GM12878 (cell line): ENCODE results near the gene LAMA2. TPM values are rescaled to one million over a fixed set of nuclear protein-coding genes. Genes with fewer than 3 reads are reported as not detected.

Source experiments
- ATAC-seq: fragments of 200-7000 bp; cut with Tn5 transposase; 3 replicates; pipeline ENCODE4 v1.9.1; 2020; ENCODE audit warnings: mild to moderate bottlenecking, moderate library complexity
- BruUV-seq: library from RNA; stranded (reverse); fragments of 400-500 nt; replicated peaks from 2 replicates; lab custom pipeline; 2021; lab: Mats Ljungman, UMichigan
- CTCF ChIA-PET: fragments of 300-600 bp; sonication (Branson Sonifier 250); formaldehyde crosslinking; extraction: SDS; loops from one replicate; lab custom pipeline; 2021; ENCODE audit warnings: inconsistent platforms; lab: Yijun Ruan, JAX
- POLR2A ChIA-PET: fragments of 350-600 bp; formaldehyde crosslinking; extraction: SDS; loops from one replicate; lab custom pipeline; 2021; ENCODE audit warnings: inconsistent platforms; lab: Charles Lee
- RAD21 ChIA-PET: fragments of 300-600 bp; sonication (Branson Sonifier 250); formaldehyde crosslinking; loops from one replicate; lab custom pipeline; 2023; ENCODE audit warnings: antibody characterized with exemption; ENCODE audit not compliant: unreplicated experiment; lab: Charles Lee
- SMC1A ChIA-PET: fragments of 300-600 bp; sonication (Branson Sonifier 250); formaldehyde crosslinking; loops from one replicate; lab custom pipeline; 2023; ENCODE audit not compliant: unreplicated experiment, uncharacterized antibody; lab: Charles Lee
- DNase-seq: peaks from one replicate; pipeline ENCODE4 v3.0.0-alpha.2; 2011; ENCODE audit warnings: low read depth, low spot score
- FAIRE-seq: peaks from 3 replicates; lab custom pipeline; 2011; peaks lifted over from hg19 to GRCh38; lab: Jason Lieb, UNC
- H2AFZ ChIP-seq: 2 replicates; pipeline ENCODE4 v1.6.0; 2011; ENCODE audit warnings: low read depth, low read length, control low read depth; ENCODE audit not compliant: control insufficient read depth
- H3K27ac ChIP-seq: 2 replicates; pipeline ENCODE4 v1.5.1; 2011; ENCODE audit warnings: control low read depth; ENCODE audit not compliant: control insufficient read depth, insufficient read depth
- H3K27me3 ChIP-seq, 2 experiments: replicated peaks in 1 of 2; 2 replicates each; pipeline versions ENCODE4 v1.6.0 to v1.6.1; 2011; ENCODE audit warnings: low read length in 1 of 2; ENCODE audit not compliant: control insufficient read depth in 2 of 2, insufficient read depth in 2 of 2
- H3K36me3 ChIP-seq, 2 experiments: 2 replicates each; pipeline ENCODE4 v1.5.1; 2011; ENCODE audit warnings: low read length in 1 of 2; ENCODE audit not compliant: control insufficient read depth in 2 of 2, insufficient read depth in 2 of 2
- H3K4me1 ChIP-seq: 2 replicates; pipeline ENCODE4 v1.6.1; 2011; ENCODE audit warnings: mild to moderate bottlenecking, low read length, moderate library complexity, mixed read lengths; ENCODE audit not compliant: control insufficient read depth, insufficient read depth
- H3K4me2 ChIP-seq: 2 replicates; pipeline ENCODE4 v1.6.0; 2011; ENCODE audit warnings: control low read depth; ENCODE audit not compliant: control insufficient read depth, insufficient read depth
- H3K4me3 ChIP-seq: fragments of 200-600 bp; sonication (generic); 2 replicates; pipeline ENCODE4 v1.5.1; 2016
- H3K79me2 ChIP-seq: 2 replicates; pipeline ENCODE4 v1.6.0; 2011; ENCODE audit warnings: low read length; ENCODE audit not compliant: control insufficient read depth, insufficient read depth
- H3K9ac ChIP-seq: 2 replicates; pipeline ENCODE4 v1.8.0; 2011; ENCODE audit warnings: low read length, control low read depth, mixed read lengths; ENCODE audit not compliant: control insufficient read depth, insufficient read depth
- H3K9me3 ChIP-seq: replicated peaks from 3 replicates; pipeline ENCODE4 v1.5.1; 2011; ENCODE audit warnings: mild to moderate bottlenecking, low read length; ENCODE audit not compliant: control insufficient read depth, insufficient read depth
- H4K20me1 ChIP-seq: 2 replicates; pipeline ENCODE4 v1.6.0; 2011; ENCODE audit not compliant: control insufficient read depth, insufficient read depth
- JUNB ChIP-seq: IDR thresholded peaks from 2 replicates; pipeline ENCODE4 v1.6.1; 2016; ENCODE audit warnings: antibody characterized with exemption, mild to moderate bottlenecking
- KDM1A ChIP-seq: fragments of 200-600 bp; sonication (generic); IDR thresholded peaks from 2 replicates; pipeline ENCODE4 v1.6.1; 2016; ENCODE audit warnings: borderline replicate concordance
- MYC ChIP-seq: IDR thresholded peaks from 2 replicates; pipeline ENCODE4 v1.6.1; 2011; ENCODE audit warnings: mild to moderate bottlenecking, low read length, moderate library complexity, inconsistent platforms; ENCODE audit not compliant: insufficient read depth, insufficient replicate concordance, insufficient read length, severe bottlenecking
- TARDBP ChIP-seq: IDR thresholded peaks from 2 replicates; pipeline ENCODE4 v1.6.1; 2016; ENCODE audit warnings: borderline replicate concordance
- WGBS: methylation state at CpG from one replicate; pipeline ENCODE4 v1.1.6; 2016; ENCODE audit warnings: low lambda C conversion rate; ENCODE audit not compliant: insufficient replicate concordance, insufficient coverage; ENCODE audit errors: missing lambda C conversion rate; 5-methylcytosine and 5-hydroxymethylcytosine counted together
- in situ Hi-C: fragments of 300-500 bp; cut with MboI; formaldehyde crosslinking; loops from 9 replicates; pipeline ENCODE4 v1.14.3; 2018; ENCODE audit warnings: mixed read lengths
- intact Hi-C: fragments of 100-400 bp; cut with micrococcal nuclease; formaldehyde crosslinking; loops from one replicate; pipeline ENCODE4 v1.14.2; 2022; ENCODE audit not compliant: unreplicated experiment
- polyA plus RNA-seq, 11 experiments: library from polyadenylated mRNA; depleted of rRNA in 4 of 11; unstranded in 6 of 11; stranded (reverse) in 5 of 11; fragments of >200 nt; fragmentation: Nextera tagmentation in 4 of 11; fragmentation: Illumina TruSeq in 1 of 11; extraction: Ambion mirVana in 4 of 11; extraction: Trizol in 1 of 11; gene quantifications; 1 replicate in 1 of 11; 2 replicates in 10 of 11; pipeline versions ENCODE4 v1.2.1 to v1.2.3, GENCODE V29; 2011 to 2016; ENCODE audit warnings: inconsistent platforms in 2 of 11, missing spikeins in 2 of 11, low read depth in 1 of 11
- total RNA-seq, 4 experiments: library from RNA; depleted of rRNA in 3 of 4; stranded (reverse); fragments of >200 nt in 3 of 4; fragmentation: Illumina TruSeq in 1 of 4; extraction: Trizol in 1 of 4; gene quantifications; 2 replicates each; pipeline versions ENCODE4 v1.2.1 to v1.2.3, GENCODE V29; 2013 to 2021
- TF ChIP-seq, protein P1 (sequence below): IDR thresholded peaks from 2 replicates; pipeline ENCODE4 v1.6.1; 2011; ENCODE audit warnings: borderline replicate concordance, low read depth, mild to moderate bottlenecking, moderate library complexity, low read length; ENCODE audit not compliant: insufficient read depth, poor library complexity, severe bottlenecking

LAMA2 gene
- total and polyA plus RNA-seq, 10 of the 15 experiments (the other 5 are each of a cell fraction or from before 2014, with no cell fraction given) = 0.04 to 2.0 (median 0.37) TPM; not detected in 1

DNA sequence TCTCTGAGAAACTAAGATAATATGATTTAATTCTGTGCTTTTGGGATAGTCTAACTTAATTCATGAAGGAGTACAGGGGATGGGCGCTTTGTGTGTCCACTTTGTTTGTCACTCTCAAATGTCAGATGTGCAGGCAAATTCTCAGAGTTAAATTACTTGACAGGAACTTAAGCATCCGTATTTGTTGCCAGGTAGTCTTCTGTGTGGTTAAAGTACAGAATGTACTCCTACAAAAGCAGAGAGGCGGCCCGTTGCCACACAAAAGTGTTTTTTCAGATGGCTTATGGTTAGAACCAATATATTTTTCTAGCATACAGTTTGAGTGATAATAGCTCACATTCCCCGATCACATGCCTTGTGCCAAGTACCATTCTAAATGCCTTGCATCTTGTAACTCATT, 234.4 kb downstream of the LAMA2 start:
- 6% methylated on average over 5 of the region's 5 CpGs for WGBS
- Histone ChIP-seq H4K20me1 (no peaks in the 10 kb centered on the region), H3K4me1 (no peaks in the 10 kb centered on the region), H3K9me3 (no peaks in the 10 kb centered on the region), H2AFZ (no peak overlapping the region)
- in situ Hi-C loops (no loop called here), intact Hi-C loops (no loop called here)
- BruUV-seq = no TSS peak
- DNase-seq = no peak
- RAD21 ChIA-PET = no interaction called here
- ATAC-seq = no peak
- TF ChIP-seq TARDBP (no peak), MYC (no peak), KDM1A (no peak), JUNB (no peak)
- TF ChIP-seq, protein P1, sequence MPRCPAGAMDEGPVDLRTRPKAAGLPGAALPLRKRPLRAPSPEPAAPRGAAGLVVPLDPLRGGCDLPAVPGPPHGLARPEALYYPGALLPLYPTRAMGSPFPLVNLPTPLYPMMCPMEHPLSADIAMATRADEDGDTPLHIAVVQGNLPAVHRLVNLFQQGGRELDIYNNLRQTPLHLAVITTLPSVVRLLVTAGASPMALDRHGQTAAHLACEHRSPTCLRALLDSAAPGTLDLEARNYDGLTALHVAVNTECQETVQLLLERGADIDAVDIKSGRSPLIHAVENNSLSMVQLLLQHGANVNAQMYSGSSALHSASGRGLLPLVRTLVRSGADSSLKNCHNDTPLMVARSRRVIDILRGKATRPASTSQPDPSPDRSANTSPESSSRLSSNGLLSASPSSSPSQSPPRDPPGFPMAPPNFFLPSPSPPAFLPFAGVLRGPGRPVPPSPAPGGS = no peak
- TF ChIP-seq, all 136 proteins: peak for 0
- ChIA-PET POLR2A (no interaction called here), SMC1A (interaction anchor here (3.0 kb wide), 1 partner anchor 10 kb away, joined by 11 read pairs; no protein-coding TSS in a partner anchor), CTCF (no interaction called here)
- no peak for FAIRE-seq
- Histone ChIP-seq H3K79me2 (no peaks in the 10 kb centered on the region), H3K9ac (no peak overlapping the region), H3K36me3 (no peaks in the 10 kb centered on the region), H3K27me3 (no peaks in the 10 kb centered on the region), H3K4me2 (no peak overlapping the region), H3K27ac (no peak overlapping the region), H3K4me3 (no peak overlapping the region)
